Astrocyte (in vitro differentiated cells and primary cell): ENCODE measurements around the gene TRAP1. TPM values are rescaled to one million over a fixed set of nuclear protein-coding genes. Genes with fewer than 3 reads are reported as not detected.

Experiments
- DNase-seq: peaks from one replicate; pipeline ENCODE4 v3.0.0-alpha.2; 2010; ENCODE audit warnings: low read depth
- FAIRE-seq: peaks from 2 replicates; lab custom pipeline; 2011; peaks lifted over from hg19 to GRCh38; lab: Jason Lieb, UNC
- H2AFZ ChIP-seq: 2 replicates; pipeline ENCODE4 v1.6.0; 2012; ENCODE audit warnings: low read depth, low read length, inconsistent platforms
- H3K27ac ChIP-seq: 2 replicates; pipeline ENCODE4 v1.5.1; 2011; ENCODE audit warnings: low read depth, low read length, inconsistent platforms
- H3K27me3 ChIP-seq: 2 replicates; pipeline ENCODE4 v1.6.0; 2011; ENCODE audit warnings: low read length, inconsistent platforms; ENCODE audit not compliant: insufficient read depth
- H3K36me3 ChIP-seq: 2 replicates; pipeline ENCODE4 v1.5.1; 2011; ENCODE audit warnings: low read length, inconsistent platforms; ENCODE audit not compliant: insufficient read depth
- H3K4me1 ChIP-seq: 2 replicates; pipeline ENCODE4 v1.5.1; 2011; ENCODE audit warnings: low read length, inconsistent platforms; ENCODE audit not compliant: insufficient read depth
- H3K4me2 ChIP-seq: 2 replicates; pipeline ENCODE4 v1.6.0; 2012; ENCODE audit warnings: low read length, inconsistent platforms
- H3K4me3 ChIP-seq: 2 replicates; pipeline ENCODE4 v1.5.1; 2011; ENCODE audit warnings: low read depth, mild to moderate bottlenecking, low read length, inconsistent platforms; ENCODE audit not compliant: insufficient read depth
- H3K79me2 ChIP-seq: 2 replicates; pipeline ENCODE4 v1.6.0; 2012; ENCODE audit warnings: mild to moderate bottlenecking, low read length, inconsistent platforms; ENCODE audit not compliant: insufficient read depth
- H3K9ac ChIP-seq: 2 replicates; pipeline ENCODE4 v1.6.0; 2012; ENCODE audit warnings: mild to moderate bottlenecking, low read length, inconsistent platforms
- H3K9me3 ChIP-seq: 2 replicates; pipeline ENCODE4 v1.5.1; 2012; ENCODE audit warnings: low read depth, mild to moderate bottlenecking, low read length, inconsistent platforms; ENCODE audit not compliant: insufficient read depth
- H4K20me1 ChIP-seq: 2 replicates; pipeline ENCODE4 v1.6.0; 2012; ENCODE audit warnings: low read length, inconsistent platforms; ENCODE audit not compliant: insufficient read depth
- H3K27ac Mint-ChIP-seq: one replicate; pipeline ENCODE4 v1.8.0; 2021; ENCODE audit warnings: mild to moderate bottlenecking, mixed read lengths; ENCODE audit not compliant: unreplicated experiment
- H3K27me3 Mint-ChIP-seq: one replicate; pipeline ENCODE4 v1.8.0; 2021; ENCODE audit warnings: low read depth, mixed read lengths; ENCODE audit not compliant: unreplicated experiment
- H3K36me3 Mint-ChIP-seq: one replicate; pipeline ENCODE4 v1.8.0; 2021; ENCODE audit warnings: low read depth, mixed read lengths; ENCODE audit not compliant: unreplicated experiment
- H3K4me1 Mint-ChIP-seq: one replicate; pipeline ENCODE4 v1.8.0; 2021; ENCODE audit warnings: low read depth, mixed read lengths; ENCODE audit not compliant: unreplicated experiment
- H3K4me3 Mint-ChIP-seq: one replicate; pipeline ENCODE4 v1.8.0; 2021; ENCODE audit warnings: mild to moderate bottlenecking, moderate library complexity, mixed read lengths; ENCODE audit not compliant: unreplicated experiment
- H3K9me3 Mint-ChIP-seq: one replicate; pipeline ENCODE4 v1.8.0; 2021; ENCODE audit warnings: mild to moderate bottlenecking, mixed read lengths; ENCODE audit not compliant: unreplicated experiment
- EZH2 ChIP-seq: IDR thresholded peaks from 2 replicates; pipeline ENCODE4 v1.6.1; 2012; ENCODE audit warnings: mild to moderate bottlenecking, low read length, inconsistent platforms; ENCODE audit not compliant: insufficient read depth
- total RNA-seq: library from RNA; stranded (reverse); gene quantifications from 2 replicates; pipeline ENCODE4 v1.2.1, GENCODE V29; 2021
- TF ChIP-seq, protein P1 (sequence below): IDR thresholded peaks from 2 replicates; pipeline ENCODE4 v1.5.1; 2011; ENCODE audit warnings: low read depth, mild to moderate bottlenecking, inconsistent platforms, low read length, moderate library complexity; ENCODE audit not compliant: insufficient read depth

The TRAP1 gene
- total RNA-seq, 1 donor from 2014 or later = 63.3 TPM

DNA sequence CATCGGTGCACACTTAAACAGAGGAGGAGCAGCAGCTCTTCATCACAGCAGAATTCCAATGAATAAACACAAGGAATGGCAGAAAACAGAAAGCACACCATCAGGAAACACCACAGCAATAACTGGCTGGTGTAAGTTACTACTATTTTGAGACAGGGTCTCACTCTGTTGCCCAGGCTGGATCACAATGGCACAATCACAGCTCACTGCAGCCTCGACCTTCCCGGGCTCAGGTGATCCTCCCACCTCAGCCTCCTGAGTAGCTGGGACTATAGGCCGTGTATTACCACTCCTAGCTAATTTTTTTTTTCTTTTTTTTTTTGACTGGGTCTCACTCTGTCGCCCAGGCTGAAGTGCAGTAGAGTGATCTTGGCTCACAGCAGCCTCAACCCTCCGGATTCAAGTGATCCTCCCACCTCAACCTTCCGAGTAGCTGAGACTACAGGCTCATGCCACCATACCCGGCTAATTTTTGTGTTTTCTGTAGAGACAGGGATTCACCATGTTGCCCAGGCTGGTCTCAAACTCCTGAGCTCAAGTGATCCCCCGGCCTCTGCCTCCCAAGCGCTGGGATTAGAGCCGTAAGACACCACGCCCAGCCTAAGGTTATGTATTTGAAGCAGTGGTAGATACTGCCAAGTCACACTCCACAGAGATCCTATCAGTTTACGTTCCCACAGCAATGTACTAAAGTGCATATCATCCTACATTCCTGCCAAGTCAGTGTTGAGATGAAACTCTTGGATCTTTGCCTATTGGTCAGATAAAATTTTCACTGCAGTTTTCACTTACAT lies 20.7 kb downstream of the TRAP1 start:
- Mint-ChIP-seq H3K9me3 (no peaks in the 10 kb centered on the region), H3K27ac (peak overlapping the region; percentile 53), H3K4me3 (no peak overlapping the region), H3K27me3 (no peaks in the 10 kb centered on the region), H3K4me1 (peaks cover 11% of the 10 kb centered on the region), H3K36me3 (peaks cover 12% of the 10 kb centered on the region)
- H3K4me2 ChIP-seq = peak overlapping the region; percentile 2
- no peak for FAIRE-seq
- no peak for TF ChIP-seq EZH2
- TF ChIP-seq, protein P1, sequence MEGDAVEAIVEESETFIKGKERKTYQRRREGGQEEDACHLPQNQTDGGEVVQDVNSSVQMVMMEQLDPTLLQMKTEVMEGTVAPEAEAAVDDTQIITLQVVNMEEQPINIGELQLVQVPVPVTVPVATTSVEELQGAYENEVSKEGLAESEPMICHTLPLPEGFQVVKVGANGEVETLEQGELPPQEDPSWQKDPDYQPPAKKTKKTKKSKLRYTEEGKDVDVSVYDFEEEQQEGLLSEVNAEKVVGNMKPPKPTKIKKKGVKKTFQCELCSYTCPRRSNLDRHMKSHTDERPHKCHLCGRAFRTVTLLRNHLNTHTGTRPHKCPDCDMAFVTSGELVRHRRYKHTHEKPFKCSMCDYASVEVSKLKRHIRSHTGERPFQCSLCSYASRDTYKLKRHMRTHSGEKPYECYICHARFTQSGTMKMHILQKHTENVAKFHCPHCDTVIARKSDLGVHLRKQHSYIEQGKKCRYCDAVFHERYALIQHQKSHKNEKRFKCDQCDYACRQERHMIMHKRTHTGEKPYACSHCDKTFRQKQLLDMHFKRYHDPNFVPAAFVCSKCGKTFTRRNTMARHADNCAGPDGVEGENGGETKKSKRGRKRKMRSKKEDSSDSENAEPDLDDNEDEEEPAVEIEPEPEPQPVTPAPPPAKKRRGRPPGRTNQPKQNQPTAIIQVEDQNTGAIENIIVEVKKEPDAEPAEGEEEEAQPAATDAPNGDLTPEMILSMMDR = no peak
- no peak overlapping the region for H3K27ac ChIP-seq
- H2AFZ ChIP-seq = no peak overlapping the region
- H3K4me1 ChIP-seq = no peaks in the 10 kb centered on the region
- no peaks in the 10 kb centered on the region for H3K27me3 ChIP-seq
- peaks cover 28% of the 10 kb centered on the region for H3K79me2 ChIP-seq
- no peak overlapping the region for H3K4me3 ChIP-seq
- no peak overlapping the region for H3K9ac ChIP-seq
- H3K36me3 ChIP-seq = no peaks in the 10 kb centered on the region
- peak; percentile 81 for DNase-seq
- H4K20me1 ChIP-seq = peaks cover 29% of the 10 kb centered on the region
- no peaks in the 10 kb centered on the region for H3K9me3 ChIP-seq

DNA sequence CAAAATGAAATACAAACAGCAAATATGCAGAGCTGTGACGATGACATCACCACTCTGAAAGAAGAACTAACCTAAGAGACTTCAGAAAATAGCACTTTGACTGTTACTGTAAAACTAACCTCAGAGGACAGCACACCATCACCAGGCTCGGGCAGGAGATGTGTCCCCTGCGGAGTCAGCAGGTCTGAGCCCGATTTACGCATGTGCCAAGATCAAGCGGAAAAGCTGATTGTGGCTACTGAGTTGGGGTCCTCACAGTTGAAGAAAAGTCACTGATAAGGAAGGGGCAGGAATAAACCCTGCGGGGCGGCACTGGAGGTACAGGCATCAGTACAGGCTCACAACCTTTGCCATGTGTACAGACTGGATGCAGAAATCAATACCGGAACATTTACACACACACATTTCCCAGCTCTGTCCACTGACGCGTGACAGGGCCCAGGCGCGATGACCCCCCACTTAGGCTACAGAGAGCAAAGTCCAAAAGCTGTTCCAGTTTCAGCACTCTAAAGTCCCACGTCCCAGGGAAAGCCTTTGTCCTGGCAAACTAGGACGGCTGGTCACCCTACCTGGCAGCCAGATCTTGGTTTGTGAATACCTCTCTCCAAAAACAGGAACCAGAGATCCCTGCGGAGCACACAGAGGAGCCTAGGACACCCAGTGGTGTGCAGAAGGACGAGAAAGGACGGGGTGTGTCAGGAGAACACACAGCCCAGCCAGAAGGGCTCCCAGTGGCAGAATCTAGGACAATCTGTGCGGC lies 21.5 kb downstream of the TRAP1 start:
- no peak for TF ChIP-seq EZH2
- TF ChIP-seq, protein P1 = no peak
- no peaks in the 10 kb centered on the region for H3K27me3 ChIP-seq
- H3K9ac ChIP-seq = no peak overlapping the region
- Mint-ChIP-seq H3K4me1 (peaks cover 13% of the 10 kb centered on the region), H3K9me3 (no peaks in the 10 kb centered on the region), H3K27me3 (no peaks in the 10 kb centered on the region), H3K27ac (no peak overlapping the region), H3K4me3 (no peak overlapping the region), H3K36me3 (peaks cover 14% of the 10 kb centered on the region)
- H3K4me2 ChIP-seq = no peak overlapping the region
- H3K79me2 ChIP-seq = peaks cover 26% of the 10 kb centered on the region
- H4K20me1 ChIP-seq = peaks cover 29% of the 10 kb centered on the region
- H3K4me3 ChIP-seq = no peak overlapping the region
- no peak overlapping the region for H2AFZ ChIP-seq
- no peaks in the 10 kb centered on the region for H3K36me3 ChIP-seq
- peaks cover 2% of the 10 kb centered on the region for H3K4me1 ChIP-seq
- no peaks in the 10 kb centered on the region for H3K9me3 ChIP-seq
- no peak overlapping the region for H3K27ac ChIP-seq
- no peak for FAIRE-seq
- DNase-seq = no peak
